Measurements from ENCODE around the gene DHRS7.

DHRS7 gene

DNA sequence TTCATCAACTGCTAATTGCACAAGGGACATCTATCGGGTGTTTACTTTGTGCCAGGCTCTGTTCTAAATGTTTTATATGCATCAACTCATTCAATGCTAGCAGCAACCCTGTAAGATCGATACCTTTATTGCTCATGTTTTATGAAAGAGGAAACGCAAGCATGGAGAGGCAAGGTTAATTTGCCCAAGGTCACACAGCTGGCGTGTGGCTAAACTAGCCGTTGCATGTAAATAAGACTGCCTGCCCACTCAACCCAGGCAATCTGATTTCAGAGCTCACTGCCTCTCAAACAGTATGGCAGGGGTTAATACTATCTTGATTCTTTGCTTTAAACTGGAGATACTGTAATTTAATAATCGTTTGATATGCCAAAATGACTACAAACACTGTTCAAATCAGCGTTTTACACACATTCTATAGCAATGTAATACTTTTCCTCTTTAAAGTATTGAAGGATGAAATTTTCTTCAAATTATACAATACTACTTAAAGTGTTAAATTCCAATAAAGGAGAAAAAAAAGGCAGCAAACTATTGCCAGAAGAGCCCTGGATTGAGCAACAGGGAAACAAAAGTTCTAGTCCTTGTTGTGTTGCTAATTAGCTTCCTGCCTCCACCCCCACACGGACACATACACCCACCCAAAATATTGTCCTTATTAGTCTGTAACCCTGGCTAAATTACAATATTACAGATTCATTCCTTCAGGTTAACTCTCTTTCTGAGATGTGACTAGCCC is 39.1 kb upstream of the DHRS7 start:
- Histone ChIP-seq H3K4me1 (ENCODE audit: control insufficient read depth, insufficient read depth, low read length) (peaks cover 17% of the 10 kb centered on the region), H3K27me3 (ENCODE audit: control insufficient read depth, insufficient read depth, low read length) (no peaks in the 10 kb centered on the region), H3K4me3 (ENCODE audit: low read depth, low read length) (no peak overlapping the region), H3K9me3 (ENCODE audit: control insufficient read depth, insufficient read depth, low read depth, low read length) (peaks cover 7% of the 10 kb centered on the region; the same call in 1 of the 2 replicates), H3K9ac (ENCODE audit: low read length) (no peak overlapping the region), H3K36me3 (ENCODE audit: control insufficient read depth, insufficient read depth, low read length) (no peaks in the 10 kb centered on the region), H3K27ac (ENCODE audit: low read depth, low read length) (no peak overlapping the region)

DNA sequence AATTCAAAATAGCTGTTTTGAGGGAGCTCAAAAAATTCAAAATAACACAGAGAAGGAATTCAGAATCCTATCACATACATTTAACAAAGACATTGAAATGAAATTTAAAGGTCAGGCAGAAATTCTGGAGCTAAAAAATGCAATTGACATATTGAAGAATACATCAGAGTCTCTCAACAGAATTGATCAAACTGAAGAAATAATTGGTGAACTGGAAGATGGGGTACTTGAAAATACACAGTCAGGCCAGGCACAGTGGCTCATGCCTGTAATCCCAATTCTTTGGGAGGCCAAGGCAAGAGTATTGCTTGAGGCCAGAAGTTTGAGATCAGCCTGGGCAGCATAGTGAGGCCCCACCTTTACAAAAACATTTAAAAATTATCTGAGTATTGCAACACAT is 34.1 kb upstream of the DHRS7 start:
- Histone ChIP-seq H3K4me1 (ENCODE audit: control insufficient read depth, insufficient read depth, low read length) (peaks cover 17% of the 10 kb centered on the region), H3K4me3 (ENCODE audit: low read depth, low read length) (no peak overlapping the region), H3K9ac (ENCODE audit: low read length) (no peak overlapping the region), H3K36me3 (ENCODE audit: control insufficient read depth, insufficient read depth, low read length) (no peaks in the 10 kb centered on the region), H3K27me3 (ENCODE audit: control insufficient read depth, insufficient read depth, low read length) (no peaks in the 10 kb centered on the region), H3K27ac (ENCODE audit: low read depth, low read length) (no peak overlapping the region), H3K9me3 (ENCODE audit: control insufficient read depth, insufficient read depth, low read depth, low read length) (peaks cover 7% of the 10 kb centered on the region; the same call in 1 of the 2 replicates)

DNA sequence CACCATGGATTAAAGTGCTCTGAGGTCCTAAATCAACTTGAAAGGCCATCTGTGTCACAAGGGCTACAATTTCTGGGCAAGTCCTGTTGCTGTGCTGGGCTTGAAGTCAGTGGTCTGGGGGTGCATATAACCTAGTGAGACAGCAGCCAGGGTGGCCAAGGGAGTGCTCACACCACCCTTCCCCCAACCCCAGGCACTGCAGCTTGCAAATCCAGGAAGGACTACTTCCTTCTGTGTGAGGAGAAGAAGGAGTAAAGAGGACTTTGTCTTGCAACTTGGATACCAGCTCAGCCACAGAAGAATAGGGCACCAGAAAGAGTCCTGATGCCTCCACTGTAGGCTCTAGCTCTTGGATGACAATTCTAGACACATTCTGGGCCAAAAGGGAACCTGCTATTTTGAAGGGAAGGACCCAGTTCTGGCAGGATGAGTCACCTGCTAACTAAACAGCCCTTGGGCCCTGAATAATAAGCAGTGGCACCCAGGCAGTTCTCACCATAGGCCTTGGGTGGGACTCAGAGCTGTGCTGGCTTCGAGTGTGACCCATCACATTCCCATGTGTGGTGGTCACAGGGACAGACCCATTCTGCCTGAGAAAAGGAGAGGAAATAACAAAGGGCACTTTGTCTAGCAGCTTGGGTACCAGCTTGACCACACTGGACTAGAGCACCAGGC is 32.6 kb upstream of the DHRS7 start:
- Histone ChIP-seq H3K27me3 (ENCODE audit: control insufficient read depth, insufficient read depth, low read length) (no peaks in the 10 kb centered on the region), H3K36me3 (ENCODE audit: control insufficient read depth, insufficient read depth, low read length) (no peaks in the 10 kb centered on the region), H3K4me1 (ENCODE audit: control insufficient read depth, insufficient read depth, low read length) (peaks cover 10% of the 10 kb centered on the region; the same call in 1 of the 2 replicates), H3K9me3 (ENCODE audit: control insufficient read depth, insufficient read depth, low read depth, low read length) (peaks cover 7% of the 10 kb centered on the region; the same call in 1 of the 2 replicates), H3K4me3 (ENCODE audit: low read depth, low read length) (no peak overlapping the region), H3K9ac (ENCODE audit: low read length) (no peak overlapping the region), H3K27ac (ENCODE audit: low read depth, low read length) (no peak overlapping the region)

DNA sequence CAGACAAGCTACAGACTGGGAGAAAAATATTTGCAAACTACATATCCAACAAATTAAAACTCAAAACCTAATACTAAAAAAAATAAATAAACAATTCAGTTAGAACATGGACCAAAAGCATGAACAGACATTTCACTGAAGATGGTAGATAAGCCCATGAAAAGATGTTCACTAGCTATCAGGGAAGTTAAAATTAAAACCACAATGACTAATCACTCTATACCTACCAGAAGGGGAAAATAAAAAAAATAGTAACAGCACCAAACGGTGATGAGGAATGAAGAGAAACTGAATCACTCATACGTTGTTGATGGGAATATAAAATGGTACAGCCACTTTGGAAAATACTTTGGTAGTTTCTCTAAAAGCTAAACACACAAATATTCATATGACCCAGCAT is 31.1 kb upstream of the DHRS7 start:
- no peak overlapping the region for H3K27ac ChIP-seq (ENCODE audit: low read depth, low read length)
- no peaks in the 10 kb centered on the region for H3K27me3 ChIP-seq (ENCODE audit: control insufficient read depth, insufficient read depth, low read length)
- no peaks in the 10 kb centered on the region for H3K36me3 ChIP-seq (ENCODE audit: control insufficient read depth, insufficient read depth, low read length)
- peaks cover 7% of the 10 kb centered on the region; the same call in 1 of the 2 replicates for H3K9me3 ChIP-seq (ENCODE audit: control insufficient read depth, insufficient read depth, low read depth, low read length)
- no peak overlapping the region for H3K4me3 ChIP-seq (ENCODE audit: low read depth, low read length)
- peaks cover 10% of the 10 kb centered on the region; the same call in 1 of the 2 replicates for H3K4me1 ChIP-seq (ENCODE audit: control insufficient read depth, insufficient read depth, low read length)
- H3K9ac ChIP-seq (ENCODE audit: low read length) = no peak overlapping the region

DNA sequence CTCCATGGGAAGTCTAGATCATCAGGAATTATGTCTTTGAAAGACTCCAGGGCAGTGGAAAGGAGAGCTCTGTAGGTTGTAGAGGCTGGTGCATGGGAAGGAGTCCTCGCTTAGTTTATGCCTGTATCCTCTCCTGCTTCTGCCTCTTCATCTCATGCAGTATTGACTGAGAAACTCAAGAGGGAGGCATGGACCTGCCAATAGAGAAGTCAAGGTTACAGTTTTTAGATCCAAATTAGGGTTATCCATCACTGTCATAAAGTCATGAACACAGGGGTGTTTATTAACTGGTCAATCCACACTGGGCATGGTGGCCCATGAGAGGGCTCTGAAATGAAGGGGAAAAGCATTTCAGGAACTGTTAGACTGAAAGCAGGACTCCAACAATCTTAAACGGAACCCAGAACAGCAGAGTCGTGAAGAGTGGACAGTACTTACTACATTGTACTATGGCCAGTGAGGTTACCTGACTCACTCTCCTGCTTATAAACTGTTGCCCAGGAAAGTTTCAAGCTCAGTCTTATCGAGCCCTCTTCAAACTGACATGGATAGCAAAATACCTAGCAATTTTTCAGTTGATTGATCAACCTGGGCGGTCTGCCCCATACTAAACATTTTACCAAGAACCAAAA is 30.1 kb upstream of the DHRS7 start:
- Histone ChIP-seq H3K27me3 (ENCODE audit: control insufficient read depth, insufficient read depth, low read length) (no peaks in the 10 kb centered on the region), H3K4me1 (ENCODE audit: control insufficient read depth, insufficient read depth, low read length) (peaks cover 10% of the 10 kb centered on the region; the same call in 1 of the 2 replicates), H3K9me3 (ENCODE audit: control insufficient read depth, insufficient read depth, low read depth, low read length) (0 out of 2 replicates have a peak, but pooled peaks cover 5% of the 10 kb centered on the region), H3K4me3 (ENCODE audit: low read depth, low read length) (no peak overlapping the region), H3K27ac (ENCODE audit: low read depth, low read length) (no peak overlapping the region), H3K36me3 (ENCODE audit: control insufficient read depth, insufficient read depth, low read length) (no peaks in the 10 kb centered on the region), H3K9ac (ENCODE audit: low read length) (no peak overlapping the region)

DNA sequence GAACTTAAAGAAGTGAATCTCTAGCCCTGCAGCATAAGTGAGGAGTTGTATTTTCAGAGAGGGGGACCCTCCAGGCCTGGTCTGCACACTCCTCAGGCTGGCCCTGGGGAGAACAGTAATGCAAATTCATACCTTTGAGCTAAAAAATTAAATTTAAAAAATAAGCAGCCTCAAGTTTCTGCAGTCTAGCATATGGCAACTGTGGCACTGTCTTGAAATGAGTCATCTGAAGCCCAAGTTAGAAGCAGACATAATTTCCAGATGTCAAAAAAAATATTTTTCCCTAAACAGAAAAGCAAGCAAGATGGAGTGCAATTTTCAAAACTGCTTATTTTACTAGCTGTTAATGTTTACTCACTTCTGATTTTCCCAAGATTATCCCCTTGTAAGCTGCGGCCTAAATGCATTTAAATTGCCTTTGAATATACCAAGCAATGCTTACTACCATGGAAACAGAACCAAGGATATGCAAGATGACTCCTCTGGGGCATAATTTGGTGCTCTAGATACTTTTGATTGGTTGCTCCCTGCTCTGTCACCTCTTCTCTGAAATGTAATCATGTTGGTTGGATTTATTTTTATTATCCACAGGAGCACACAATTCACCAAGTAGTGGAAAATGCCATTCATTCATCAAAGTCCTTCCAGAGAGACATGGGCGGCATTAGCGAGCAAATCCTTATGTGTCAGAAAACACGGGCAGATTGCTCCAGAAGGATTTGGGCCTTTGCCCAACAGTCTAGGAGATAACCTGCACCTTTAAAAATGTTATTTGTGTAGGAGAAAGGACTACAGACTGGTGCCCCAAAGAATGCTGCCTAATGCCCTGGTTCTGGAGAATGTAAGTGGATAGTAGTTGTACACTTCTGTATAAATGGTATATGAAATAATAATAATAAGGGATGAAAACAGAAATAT is 25.0 kb upstream of the DHRS7 start:
- Histone ChIP-seq H3K4me1 (ENCODE audit: control insufficient read depth, insufficient read depth, low read length) (peaks cover 5% of the 10 kb centered on the region), H3K4me3 (ENCODE audit: low read depth, low read length) (no peak overlapping the region), H3K36me3 (ENCODE audit: control insufficient read depth, insufficient read depth, low read length) (no peaks in the 10 kb centered on the region), H3K9ac (ENCODE audit: low read length) (no peak overlapping the region), H3K9me3 (ENCODE audit: control insufficient read depth, insufficient read depth, low read depth, low read length) (no peaks in the 10 kb centered on the region), H3K27me3 (ENCODE audit: control insufficient read depth, insufficient read depth, low read length) (no peaks in the 10 kb centered on the region), H3K27ac (ENCODE audit: low read depth, low read length) (no peak overlapping the region)

DNA sequence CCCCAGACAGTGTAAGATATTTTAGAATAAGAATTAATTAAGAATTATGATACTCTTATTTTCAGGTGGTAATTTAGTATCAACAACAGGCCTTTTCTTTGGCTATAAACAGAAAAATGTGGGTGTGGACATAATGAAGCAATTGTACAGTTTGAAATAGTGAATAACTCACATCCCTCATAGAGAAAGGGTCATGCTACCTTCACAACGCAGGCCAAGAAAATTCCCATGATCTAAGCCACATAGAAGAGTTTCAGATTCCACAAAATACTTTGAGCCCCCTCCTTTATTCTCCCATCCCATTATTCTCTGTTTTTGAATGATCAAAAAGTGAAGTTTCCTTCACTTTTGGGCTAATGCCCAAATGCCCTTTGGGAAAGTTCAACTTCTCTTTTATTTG is 23.5 kb upstream of the DHRS7 start:
- Histone ChIP-seq H3K36me3 (ENCODE audit: control insufficient read depth, insufficient read depth, low read length) (no peaks in the 10 kb centered on the region), H3K9ac (ENCODE audit: low read length) (no peak overlapping the region), H3K27me3 (ENCODE audit: control insufficient read depth, insufficient read depth, low read length) (no peaks in the 10 kb centered on the region), H3K4me3 (ENCODE audit: low read depth, low read length) (no peak overlapping the region), H3K9me3 (ENCODE audit: control insufficient read depth, insufficient read depth, low read depth, low read length) (no peaks in the 10 kb centered on the region), H3K4me1 (ENCODE audit: control insufficient read depth, insufficient read depth, low read length) (peaks cover 11% of the 10 kb centered on the region), H3K27ac (ENCODE audit: low read depth, low read length) (no peak overlapping the region)

DNA sequence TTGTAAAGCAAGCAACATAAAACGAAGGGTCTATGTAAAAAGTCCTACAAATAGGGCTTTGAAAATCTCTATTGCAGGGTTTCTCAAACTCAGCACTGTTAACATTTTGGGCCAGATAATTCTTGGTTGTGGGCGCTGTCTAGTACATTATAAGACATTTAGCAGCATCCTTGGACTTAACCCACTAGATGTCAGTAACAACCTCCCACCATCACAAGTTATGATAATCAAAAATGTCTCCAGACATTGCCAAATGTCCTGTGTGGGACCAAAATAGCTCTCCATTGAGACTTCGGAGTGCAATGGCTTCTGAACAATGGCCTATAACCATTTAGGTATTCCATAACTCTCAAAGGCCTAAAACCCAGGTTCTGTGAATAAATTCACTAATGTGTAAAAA is 22.9 kb upstream of the DHRS7 start:
- Histone ChIP-seq H3K27ac (ENCODE audit: low read depth, low read length) (no peak overlapping the region), H3K27me3 (ENCODE audit: control insufficient read depth, insufficient read depth, low read length) (no peaks in the 10 kb centered on the region), H3K9me3 (ENCODE audit: control insufficient read depth, insufficient read depth, low read depth, low read length) (no peaks in the 10 kb centered on the region), H3K9ac (ENCODE audit: low read length) (no peak overlapping the region), H3K36me3 (ENCODE audit: control insufficient read depth, insufficient read depth, low read length) (no peaks in the 10 kb centered on the region), H3K4me1 (ENCODE audit: control insufficient read depth, insufficient read depth, low read length) (peaks cover 11% of the 10 kb centered on the region), H3K4me3 (ENCODE audit: low read depth, low read length) (no peak overlapping the region)

DNA sequence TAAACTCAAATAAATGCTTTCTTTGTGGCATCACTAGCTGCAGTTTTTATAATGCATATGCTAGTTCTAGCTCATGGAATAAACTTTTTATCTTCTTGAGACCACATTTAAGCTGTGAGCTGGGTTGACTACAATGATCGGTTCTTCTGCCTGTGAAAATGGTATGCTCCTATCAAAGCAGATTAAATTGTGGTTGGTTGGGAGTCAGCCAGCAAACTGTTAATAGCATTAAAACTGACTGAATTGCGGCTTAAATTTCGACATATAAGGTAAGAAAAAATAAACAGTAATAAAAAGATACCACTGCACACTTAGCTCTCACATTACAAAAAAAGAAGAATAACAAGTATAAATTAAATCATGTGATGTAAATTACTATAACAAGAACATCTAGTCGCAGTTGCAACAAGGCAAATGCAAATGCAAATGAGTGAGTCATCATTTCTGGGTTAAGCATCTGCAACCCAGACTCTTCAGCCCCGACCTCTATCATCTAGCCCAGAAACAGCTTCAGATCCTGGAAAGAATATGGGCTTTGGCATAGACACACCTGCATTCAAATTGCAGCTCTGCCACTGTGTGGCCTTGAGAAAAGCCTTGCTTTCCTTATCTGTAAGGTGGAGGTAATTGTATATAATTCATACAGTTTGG is 19.8 kb upstream of the DHRS7 start:
- H3K9ac ChIP-seq (ENCODE audit: low read length) = no peak overlapping the region
- no peak overlapping the region for H3K27ac ChIP-seq (ENCODE audit: low read depth, low read length)
- peaks cover 11% of the 10 kb centered on the region for H3K4me1 ChIP-seq (ENCODE audit: control insufficient read depth, insufficient read depth, low read length)
- H3K36me3 ChIP-seq (ENCODE audit: control insufficient read depth, insufficient read depth, low read length) = no peaks in the 10 kb centered on the region
- no peak overlapping the region for H3K4me3 ChIP-seq (ENCODE audit: low read depth, low read length)
- H3K27me3 ChIP-seq (ENCODE audit: control insufficient read depth, insufficient read depth, low read length) = no peaks in the 10 kb centered on the region
- no peaks in the 10 kb centered on the region for H3K9me3 ChIP-seq (ENCODE audit: control insufficient read depth, insufficient read depth, low read depth, low read length)

Data from HUES6 (cell line).